ENCODE data around the gene C18orf63. TPM values are rescaled to one million over a fixed set of nuclear protein-coding genes. Genes with fewer than 3 reads are reported as not detected.

C18orf63 gene
- not detected for total RNA-seq

DNA sequence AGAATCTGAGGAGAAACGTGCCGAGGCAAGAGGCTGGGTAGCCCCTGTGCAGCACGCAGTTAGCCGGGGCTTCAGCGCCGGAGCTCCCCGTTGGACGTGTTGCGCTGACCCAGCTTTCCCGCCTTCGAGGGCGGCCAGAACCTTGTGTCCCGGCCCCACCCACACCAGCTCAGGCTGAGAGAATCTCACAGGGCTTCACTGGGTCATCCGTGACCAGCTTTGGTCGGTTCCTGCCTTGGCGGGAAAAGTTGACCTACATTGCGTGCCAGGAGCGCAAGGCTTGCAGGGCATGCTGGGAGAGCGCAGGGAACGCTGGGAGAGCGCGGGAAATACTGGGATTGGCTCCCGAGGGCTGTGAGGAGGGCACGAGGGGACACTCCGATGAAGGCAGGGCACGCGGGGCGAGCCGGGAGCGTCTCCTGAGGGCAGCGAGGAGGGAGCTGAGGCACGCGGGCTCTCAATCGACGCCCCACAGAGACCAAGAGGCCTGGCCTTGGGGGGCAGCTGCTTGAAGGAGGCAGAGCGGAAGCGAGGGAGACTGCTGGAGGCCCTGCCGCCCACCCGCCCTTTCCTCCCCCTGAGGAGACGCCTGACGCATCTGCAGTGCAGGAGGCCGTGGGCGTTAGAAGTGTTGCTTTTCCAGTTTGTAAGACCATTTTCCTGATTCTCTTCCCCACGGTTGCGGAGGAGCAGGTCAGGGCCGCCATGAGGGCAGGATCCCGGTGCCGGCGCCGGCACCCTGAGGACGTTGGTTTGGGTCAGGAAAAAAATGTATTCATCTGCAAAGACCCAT is at the start of gene C18orf63:
Gene C18orf63, plus strand, starts transcription at position 376 of the 793 bp plus-strand sequence. CDS start 2,027 bp downstream, outside the sequence.
- no peak for DNase-seq (ENCODE audit: low spot score in 2 of 2)
- no peak for FAIRE-seq

DNA sequence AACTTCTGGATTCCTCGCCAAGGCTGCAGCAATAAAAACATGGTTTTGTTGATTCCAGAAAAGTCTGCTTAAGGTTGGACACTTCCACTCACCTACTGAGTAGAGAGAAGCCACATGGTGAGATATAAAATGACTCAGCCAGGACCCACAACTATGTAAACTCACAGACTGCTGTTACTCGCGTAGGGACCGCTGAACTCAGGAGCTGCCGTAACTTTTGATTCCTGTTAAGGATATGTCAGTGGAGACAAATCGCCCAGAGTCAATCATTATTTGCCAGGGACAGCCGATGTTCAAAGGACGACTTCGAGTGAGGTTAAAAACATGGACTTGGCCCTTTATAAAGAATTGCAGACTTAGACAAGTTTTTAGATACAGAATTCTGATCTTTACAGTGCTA is 49.5 kb upstream of the C18orf63 start:
- no peak for FAIRE-seq
- no peak for DNase-seq (ENCODE audit: low spot score in 2 of 2)

GRCh38 chr18:74268175-74268574 is 47.5 kb upstream of the C18orf63 start:
- DNase-seq (ENCODE audit: low spot score in 2 of 2) (no peak), FAIRE-seq (no peak)

DNA sequence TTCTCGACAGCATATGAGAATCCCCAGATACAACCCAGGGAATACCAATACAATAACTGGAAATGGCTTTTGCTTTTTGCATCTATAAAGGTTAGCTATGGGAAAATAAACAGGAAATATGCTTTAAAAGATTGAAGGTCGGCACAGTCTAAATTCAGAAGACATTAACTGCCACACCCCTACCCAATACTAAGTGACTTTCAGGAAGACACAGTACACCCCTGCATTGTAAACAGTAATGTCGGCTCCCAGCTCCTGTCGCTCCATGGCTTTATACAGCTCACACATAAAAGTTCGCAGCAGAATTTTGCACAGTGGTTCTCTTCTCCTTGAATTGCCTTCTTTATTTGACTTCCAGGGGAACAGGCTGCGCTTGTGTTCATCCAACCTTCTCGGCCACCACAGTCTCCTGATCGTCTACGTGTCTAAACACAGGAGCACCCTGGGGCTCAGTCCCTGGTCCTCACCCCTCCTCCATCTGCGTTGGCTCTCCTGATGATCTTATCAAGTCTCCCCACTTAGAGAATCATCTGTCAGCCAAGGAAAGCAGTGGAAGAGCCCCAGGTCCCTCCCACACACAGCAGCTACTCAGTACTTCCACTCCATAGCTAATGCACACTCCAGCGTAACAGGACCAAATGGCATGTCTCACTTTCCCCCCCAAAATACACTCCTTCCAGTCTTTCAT is 46.6 kb upstream of the C18orf63 start:
- FAIRE-seq: no peak
- DNase-seq (ENCODE audit: low spot score in 2 of 2): no peak

- no peak for FAIRE-seq
- DNase-seq (ENCODE audit: low spot score in 2 of 2): no peak
Observed at GRCh38 chr18:74271635-74272034, 44.0 kb upstream of the C18orf63 start.

- DNase-seq (ENCODE audit: low spot score in 2 of 2): no peak
- FAIRE-seq: no peak
Observed at GRCh38 chr18:74273394-74273793, 42.2 kb upstream of the C18orf63 start.

DNA sequence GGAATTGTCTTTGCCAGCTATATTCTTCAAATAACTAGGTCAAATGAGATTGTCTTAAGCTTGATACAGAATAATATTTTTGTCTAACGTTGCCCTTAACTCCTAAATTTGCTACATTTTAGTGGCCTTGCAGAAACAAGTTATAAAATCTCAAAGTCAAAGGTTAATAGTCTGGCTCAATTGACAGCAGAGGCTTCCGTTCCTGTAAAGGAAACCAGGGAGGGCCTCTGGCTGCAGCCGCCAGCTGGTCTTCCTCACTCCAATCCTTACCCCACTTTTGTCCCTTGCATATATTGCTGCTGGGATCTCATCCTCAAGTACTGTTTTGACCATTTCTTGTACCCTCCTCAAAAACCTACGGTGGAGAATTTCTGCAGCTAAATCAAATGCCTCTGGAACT is 40.9 kb upstream of the C18orf63 start:
- DNase-seq (ENCODE audit: low spot score in 2 of 2): no peak
- FAIRE-seq: no peak

DNA sequence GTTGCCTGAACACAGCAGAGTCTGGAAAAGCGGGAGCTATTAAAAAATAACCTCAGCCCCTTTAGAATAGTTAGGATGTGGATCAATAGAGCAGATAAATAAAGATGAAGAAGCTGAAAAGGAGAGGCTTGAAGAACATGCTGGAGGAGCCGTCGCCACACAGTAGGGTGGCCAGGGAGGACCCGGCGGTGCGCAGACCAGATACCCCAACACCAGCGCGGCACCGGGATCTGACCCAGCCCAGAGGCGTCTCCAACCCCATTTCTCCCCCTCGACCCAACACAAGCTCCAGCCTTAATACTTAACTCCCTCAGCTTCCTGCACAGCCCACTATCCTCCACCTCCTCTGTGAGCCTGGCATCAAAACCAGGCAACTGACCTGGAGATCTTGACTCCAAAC is 39.9 kb upstream of the C18orf63 start:
- FAIRE-seq (no peak), DNase-seq (ENCODE audit: low spot score in 2 of 2) (no peak)

DNA sequence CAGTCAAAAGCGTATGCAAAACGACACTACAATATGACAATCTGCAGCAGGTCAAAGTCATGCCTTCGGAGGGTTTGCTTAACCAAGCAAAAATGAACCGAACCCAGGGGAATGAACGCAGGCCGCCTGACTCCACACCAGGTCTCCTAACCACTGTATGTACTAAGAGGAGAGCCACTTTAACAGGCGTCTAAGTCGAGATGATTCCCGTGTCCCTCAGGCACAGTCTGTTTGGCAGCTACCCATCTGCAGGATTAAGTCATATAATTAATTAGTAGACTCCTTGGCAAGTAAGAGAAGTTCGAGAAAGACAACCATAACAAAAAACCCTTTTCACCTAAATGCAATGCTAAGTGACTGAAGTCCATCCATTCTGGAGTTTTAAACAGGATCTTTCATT is 39.0 kb upstream of the C18orf63 start:
- FAIRE-seq (no peak), DNase-seq (ENCODE audit: low spot score in 2 of 2) (no peak)

GRCh38 chr18:74277296-74277695 is 38.3 kb upstream of the C18orf63 start:
- no peak for FAIRE-seq
- DNase-seq (ENCODE audit: low spot score in 2 of 2): no peak

DNA sequence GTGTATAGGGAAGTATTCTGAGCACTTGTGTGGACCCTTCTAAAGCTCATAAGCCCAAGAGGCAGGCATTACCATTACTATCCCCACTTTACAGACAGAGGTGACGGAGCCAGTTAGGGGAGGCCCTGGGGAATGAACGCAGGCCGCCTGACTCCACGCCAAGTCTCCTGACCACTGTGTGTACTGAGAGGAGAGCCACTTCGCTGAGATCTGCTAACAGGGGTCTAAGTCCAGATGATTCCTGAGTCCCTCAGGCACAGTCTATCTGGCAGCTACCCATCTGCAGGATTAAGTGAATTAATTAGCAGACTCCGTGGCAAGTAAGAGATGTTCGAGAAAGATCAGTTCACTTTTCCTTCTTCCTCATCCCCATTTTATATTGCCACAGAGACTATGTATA is 37.6 kb upstream of the C18orf63 start:
- DNase-seq (ENCODE audit: low spot score in 2 of 2) (no peak), FAIRE-seq (no peak)

DNA sequence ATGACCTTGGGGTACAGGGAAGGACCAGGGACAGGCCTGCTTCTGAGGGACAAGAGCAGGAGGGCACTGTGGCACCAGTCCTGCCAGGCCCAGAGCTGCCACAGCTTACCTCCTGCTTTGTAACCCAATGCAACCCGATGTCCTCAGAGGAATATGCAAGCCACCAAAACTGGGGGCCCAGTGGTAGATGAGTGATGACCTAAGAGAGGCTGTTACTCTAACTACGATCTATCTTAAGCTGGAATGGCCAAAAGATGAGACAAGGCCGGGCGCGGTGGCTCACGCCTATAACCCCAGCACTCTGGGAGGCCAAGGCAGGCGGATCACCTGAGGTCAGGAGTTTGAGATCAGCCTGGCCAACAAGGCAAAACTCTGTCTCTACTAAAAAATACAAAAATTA is 36.7 kb upstream of the C18orf63 start:
- DNase-seq (ENCODE audit: low spot score in 2 of 2): no peak
- no peak for FAIRE-seq

- DNase-seq (ENCODE audit: low spot score in 2 of 2): no peak
- no peak for FAIRE-seq
Observed at GRCh38 chr18:74281011-74281979, 34.3 kb upstream of the C18orf63 start.

- FAIRE-seq (no peak), DNase-seq (ENCODE audit: low spot score in 2 of 2) (no peak)
Observed at GRCh38 chr18:74281980-74282754, 33.5 kb upstream of the C18orf63 start.

DNA sequence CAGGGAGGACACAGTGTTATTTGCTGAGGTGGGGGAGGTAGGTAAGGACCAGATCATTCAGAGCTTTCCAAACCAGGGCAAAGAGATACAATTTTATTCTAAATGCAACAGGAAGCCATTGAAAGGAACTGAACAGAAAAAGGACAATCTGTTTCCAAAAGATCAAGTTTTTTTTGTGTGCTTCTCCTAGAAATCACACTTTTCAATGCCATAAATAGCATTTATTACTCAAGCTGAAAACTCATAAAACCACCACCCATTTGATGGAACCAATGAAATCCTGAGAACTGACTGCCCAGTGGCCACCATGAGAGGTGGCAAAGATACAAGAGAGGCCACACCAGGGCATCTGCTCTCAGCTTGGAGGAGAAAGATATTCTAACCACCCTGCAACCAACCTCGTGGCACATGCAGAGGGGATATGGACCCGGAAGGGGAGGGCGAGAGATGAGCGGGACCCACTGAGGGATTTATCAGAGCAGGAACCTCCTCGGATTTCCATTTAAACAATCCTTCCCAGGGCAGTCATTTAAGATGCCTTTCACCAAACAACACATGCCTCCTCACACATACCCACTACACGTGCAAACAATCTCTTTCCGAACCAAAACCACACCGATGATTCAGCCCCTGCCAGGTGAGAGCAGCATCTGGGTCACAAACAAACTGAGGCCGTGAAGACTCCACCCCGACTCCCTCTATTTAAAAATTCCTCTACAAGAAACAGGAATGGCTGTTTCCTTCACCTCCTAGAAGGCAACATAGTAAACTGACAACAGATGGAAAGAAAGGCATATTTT is 32.7 kb upstream of the C18orf63 start:
- DNase-seq (ENCODE audit: low spot score in 2 of 2) (no peak), FAIRE-seq (no peak)

GRCh38 chr18:74283646-74284045 is 32.0 kb upstream of the C18orf63 start:
- DNase-seq (ENCODE audit: low spot score in 2 of 2) (no peak), FAIRE-seq (no peak)

DNA sequence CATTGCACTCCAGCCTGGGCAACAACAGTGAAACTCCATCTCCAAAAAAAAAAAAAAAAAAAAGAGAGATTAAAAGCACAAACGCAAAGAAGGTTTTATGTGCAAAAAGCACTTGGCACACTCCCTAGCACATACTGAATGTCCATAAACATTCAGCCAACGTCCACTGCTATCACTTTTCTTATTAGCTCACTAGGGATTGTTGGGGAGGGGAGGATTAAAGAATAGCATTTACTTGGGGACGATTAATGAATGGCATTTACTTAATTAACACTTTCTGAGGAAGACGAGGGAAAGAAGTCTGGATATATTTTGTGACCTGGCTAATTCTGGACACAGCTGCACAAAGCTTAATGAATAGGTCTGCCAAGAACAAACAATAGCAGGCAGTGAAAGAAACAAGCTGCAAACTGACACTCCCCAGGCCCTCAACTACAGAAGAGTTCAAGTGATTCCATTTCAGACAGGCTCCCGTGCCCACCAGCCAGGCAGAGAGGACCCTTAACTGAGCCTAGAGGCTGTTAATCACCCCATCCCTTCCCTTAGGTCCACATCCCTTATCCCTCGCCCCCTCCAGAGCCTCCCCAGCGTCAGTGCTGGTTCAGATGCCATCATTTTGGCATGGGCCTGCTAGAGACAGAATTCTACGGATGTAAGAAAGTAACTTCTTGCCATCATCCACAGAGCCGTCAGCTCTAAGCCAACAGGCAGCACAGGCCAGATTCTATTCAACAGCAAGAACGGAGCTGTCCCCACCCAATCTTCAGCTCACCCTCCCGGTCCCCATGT is 31.3 kb upstream of the C18orf63 start:
- no peak for FAIRE-seq

GRCh38 chr18:74284980-74285355 is 30.7 kb upstream of the C18orf63 start:
- DNase-seq (ENCODE audit: low spot score in 2 of 2) (no peak), FAIRE-seq (no peak)

More for the DNA sequence above, 31.3 kb upstream of the C18orf63 start:
- DNase-seq (ENCODE audit: low spot score in 2 of 2): peak in 1 of 2 donors; percentile 41

Measured in frontal cortex (tissue), 4 donors.